NCI-H2107 treated with DMSO at 0.1 percent for 48 hours (cell line): ENCODE measurements around the gene SRC.

ENCODE experiments used
- DNase-seq: peaks from one replicate; lab custom pipeline; 2025; ENCODE audit not compliant: unreplicated experiment; lab: John Stamatoyannopoulos, UW

The SRC gene

GRCh38 chr20:37349517-37350491 lies 3.9 kb downstream of the SRC start:
- no peak for DNase-seq

GRCh38 chr20:37350649-37351574 lies 5.0 kb downstream of the SRC start:
- DNase-seq = no peak

GRCh38 chr20:37351689-37352607 lies 6.0 kb downstream of the SRC start:
- DNase-seq = no peak

- DNase-seq = no peak
Observed at GRCh38 chr20:37352608-37352980, 6.7 kb downstream of the SRC start.

GRCh38 chr20:37353285-37353849 lies 7.4 kb downstream of the SRC start:
- DNase-seq = no peak

GRCh38 chr20:37354210-37355195 lies 8.6 kb downstream of the SRC start:
- DNase-seq = no peak

GRCh38 chr20:37355252-37356180 lies 9.6 kb downstream of the SRC start:
- no peak for DNase-seq

GRCh38 chr20:37356387-37356786 lies 10.4 kb downstream of the SRC start:
- no peak for DNase-seq

- no peak for DNase-seq
Observed at GRCh38 chr20:37356961-37357371, 11.0 kb downstream of the SRC start.

GRCh38 chr20:37357481-37358365 lies 11.8 kb downstream of the SRC start:
- DNase-seq = no peak

- no peak for DNase-seq
Observed at GRCh38 chr20:37358366-37359150, 12.6 kb downstream of the SRC start.

GRCh38 chr20:37359331-37359730 lies 13.4 kb downstream of the SRC start:
- no peak for DNase-seq

- DNase-seq = no peak
Observed at GRCh38 chr20:37359836-37360235, 13.9 kb downstream of the SRC start.

- DNase-seq = no peak
Observed at GRCh38 chr20:37360391-37361115, 14.6 kb downstream of the SRC start.

- DNase-seq = no peak
Observed at GRCh38 chr20:37361336-37361735, 15.4 kb downstream of the SRC start.
